Endothelial cell of umbilical vein (primary cell): Measurements from ENCODE around the gene TH. TPM values are rescaled to one million over a fixed set of nuclear protein-coding genes. Genes with fewer than 3 reads are reported as not detected.

Source experiments
- BruUV-seq: library from RNA; stranded (reverse); fragments of 400-500 nt; replicated peaks from 2 replicates; lab custom pipeline; 2021; lab: Mats Ljungman, UMichigan
- CTCF ChIA-PET: fragments of 300-600, 350-600 bp; sonication (Branson Sonifier 250); formaldehyde crosslinking; loops from one replicate; lab custom pipeline; 2021; ENCODE audit warnings: antibody characterized with exemption, inconsistent platforms; lab: Charles Lee
- POLR2A ChIA-PET: fragments of 300-600, 350-600 bp; sonication (Branson Sonifier 250); formaldehyde crosslinking; loops from one replicate; lab custom pipeline; 2021; ENCODE audit warnings: antibody characterized with exemption, inconsistent platforms; lab: Charles Lee
- DNase-seq: peaks from one replicate; pipeline ENCODE4 v3.0.0-alpha.2; 2011; ENCODE audit warnings: low read depth, low spot score
- FAIRE-seq: peaks from 2 replicates; lab custom pipeline; 2011; peaks lifted over from hg19 to GRCh38; lab: Jason Lieb, UNC
- H2AFZ ChIP-seq: 2 replicates; pipeline ENCODE4 v1.6.0; 2012; ENCODE audit warnings: low read depth, low read length, control low read depth, inconsistent platforms
- H3K27ac ChIP-seq: 2 replicates; pipeline ENCODE4 v1.5.1; 2011; ENCODE audit warnings: low read depth, mild to moderate bottlenecking, control low read depth, low read length, moderate library complexity; ENCODE audit not compliant: insufficient read depth
- H3K27me3 ChIP-seq, 2 experiments: 2 replicates each; pipeline versions ENCODE4 v1.6.0 to v1.6.1; 2011; ENCODE audit warnings: low read length in 2 of 2, mixed read lengths in 1 of 2; ENCODE audit not compliant: control insufficient read depth in 2 of 2, insufficient read depth in 2 of 2
- H3K36me3 ChIP-seq, 2 experiments: 2 replicates in 1 of 2; 3 replicates in 1 of 2; pipeline ENCODE4 v1.5.1; 2011; ENCODE audit warnings: low read length in 2 of 2, mild to moderate bottlenecking in 1 of 2, moderate library complexity in 1 of 2; ENCODE audit not compliant: control insufficient read depth in 2 of 2, insufficient read depth in 2 of 2; ENCODE audit errors: extremely low read depth in 1 of 2
- H3K4me1 ChIP-seq: 3 replicates; pipeline ENCODE4 v1.5.1; 2011; ENCODE audit warnings: mild to moderate bottlenecking, low read length; ENCODE audit not compliant: control insufficient read depth, insufficient read depth; ENCODE audit errors: extremely low read depth
- H3K4me2 ChIP-seq: 2 replicates; pipeline ENCODE4 v1.6.1; 2011; ENCODE audit warnings: low read length, control low read depth, mixed read lengths; ENCODE audit not compliant: insufficient read depth
- H3K4me3 ChIP-seq, 3 experiments: fragments of 200-600 bp in 1 of 3; sonication (generic), shearing (Covaris generic) in 1 of 3; replicated peaks in 1 of 3; 2 replicates each; pipeline ENCODE4 v1.5.1; 2011 to 2016; ENCODE audit warnings: control low read depth in 3 of 3, low read length in 3 of 3, mild to moderate bottlenecking in 2 of 3, inconsistent platforms in 1 of 3, low read depth in 1 of 3, moderate library complexity in 1 of 3; ENCODE audit not compliant: insufficient read depth in 1 of 3
- H3K79me2 ChIP-seq: 2 replicates; pipeline ENCODE4 v1.6.0; 2012; ENCODE audit warnings: low read length, inconsistent platforms; ENCODE audit not compliant: control insufficient read depth, insufficient read depth
- H3K9ac ChIP-seq: replicated peaks from 2 replicates; pipeline ENCODE3; 2011; ENCODE audit warnings: low read length, control low read depth; ENCODE audit not compliant: insufficient read depth; ENCODE audit errors: extremely low read depth
- H3K9me1 ChIP-seq: replicated peaks from 3 replicates; pipeline ENCODE4 v1.6.0; 2011; ENCODE audit warnings: mild to moderate bottlenecking, low read length; ENCODE audit not compliant: control insufficient read depth, insufficient read depth; ENCODE audit errors: extremely low read depth
- H3K9me3 ChIP-seq: replicated peaks from 2 replicates; pipeline ENCODE4 v1.5.1; 2012; ENCODE audit warnings: low read length, inconsistent platforms; ENCODE audit not compliant: control insufficient read depth, insufficient read depth
- H4K20me1 ChIP-seq: replicated peaks from 2 replicates; pipeline ENCODE3; 2011; ENCODE audit warnings: mild to moderate bottlenecking, low read length; ENCODE audit not compliant: control insufficient read depth, insufficient read depth; ENCODE audit errors: extremely low read depth
- EZH2 ChIP-seq: IDR thresholded peaks from 2 replicates; pipeline ENCODE4 v1.6.1; 2012; ENCODE audit warnings: borderline replicate concordance, low read depth, mild to moderate bottlenecking, moderate library complexity, low read length, inconsistent platforms; ENCODE audit not compliant: severe bottlenecking
- FOS ChIP-seq: IDR thresholded peaks from 2 replicates; pipeline ENCODE4 v1.6.1; 2011; ENCODE audit warnings: mild to moderate bottlenecking, low read length, moderate library complexity, borderline replicate concordance; ENCODE audit not compliant: insufficient read depth
- GATA2 ChIP-seq: IDR thresholded peaks from 2 replicates; pipeline ENCODE4 v1.7.0; 2011; ENCODE audit warnings: low read depth, mild to moderate bottlenecking, moderate library complexity, mixed read lengths, low read length; ENCODE audit not compliant: insufficient read length, insufficient read depth
- JUN ChIP-seq: IDR thresholded peaks from 2 replicates; pipeline ENCODE4 v1.6.1; 2011; ENCODE audit warnings: borderline replicate concordance, low read depth; ENCODE audit not compliant: insufficient read length, insufficient read depth
- MYC ChIP-seq: IDR thresholded peaks from one replicate; pipeline ENCODE4 v1.6.1; 2011; ENCODE audit warnings: mild to moderate bottlenecking, low read depth, low read length
- POLR2A ChIP-seq: IDR thresholded peaks from 2 replicates; pipeline ENCODE4 v1.6.1; 2012; ENCODE audit warnings: low read depth, mild to moderate bottlenecking, control low read depth, low read length
- POLR2AphosphoS5 ChIP-seq: IDR thresholded peaks from 2 replicates; pipeline ENCODE4 v1.6.1; 2012; ENCODE audit warnings: low read depth, mild to moderate bottlenecking, control low read depth, low read length, moderate library complexity; ENCODE audit not compliant: insufficient read depth
- dilution Hi-C: fragments of 300-500 bp; cut with MboI; formaldehyde crosslinking; loops from one replicate; pipeline ENCODE4 v1.15.0; 2019; ENCODE audit warnings: low sequenced_read_pairs; ENCODE audit not compliant: extremely low pct_ligation_motif_present
- intact Hi-C: fragments of 100-400 bp; cut with micrococcal nuclease; formaldehyde crosslinking; loops from one replicate; pipeline ENCODE4 v1.10.0; 2022
- polyA plus RNA-seq, 4 experiments: library from polyadenylated mRNA; depleted of rRNA in 3 of 4; stranded (reverse) in 3 of 4; unstranded in 1 of 4; fragments of >200 nt; gene quantifications; 2 replicates each; pipeline versions ENCODE4 v1.2.1 to v1.2.3, GENCODE V29; 2011 to 2012; ENCODE audit warnings: missing spikeins in 1 of 4
- total RNA-seq: library from RNA; stranded (reverse); gene quantifications from 2 replicates; pipeline ENCODE4 v1.2.3, GENCODE V29; 2021
- TF ChIP-seq, protein P1 (sequence below), 2 donors: IDR thresholded peaks; 1 replicate in 1 of 2; 2 replicates in 1 of 2; pipeline ENCODE4 v1.5.1; 2011; ENCODE audit warnings: low read length in 2 of 2, mild to moderate bottlenecking in 2 of 2, moderate library complexity in 2 of 2, control low read depth in 1 of 2, inconsistent platforms in 1 of 2, low read depth in 1 of 2; ENCODE audit not compliant: insufficient read depth in 1 of 2; ENCODE audit errors: extremely low read depth in 1 of 2
- TF ChIP-seq, protein P2 (sequence below): IDR thresholded peaks from 2 replicates; pipeline ENCODE4 v1.6.1; 2011; ENCODE audit not compliant: insufficient read depth, insufficient read length

TH gene
- total and polyA plus RNA-seq, 2 donors (not counting 3 experiments of a cell fraction or from before 2014, with no cell fraction given): not detected

GRCh38 chr11:2213890-2214526 lies 42.4 kb upstream of the TH start:
- no peak for DNase-seq
- no peaks in the 10 kb centered on the region for H3K4me1 ChIP-seq
- ChIA-PET POLR2A (no interaction called here), CTCF (interaction anchor here (1.1 kb wide), 1 partner anchor 207 kb away, joined by 5 read pairs; no protein-coding TSS in a partner anchor)
- no peak for FAIRE-seq
- no peaks in the 10 kb centered on the region for H4K20me1 ChIP-seq
- no peaks in the 10 kb centered on the region for H3K79me2 ChIP-seq
- H3K9me1 ChIP-seq: no peaks in the 10 kb centered on the region
- dilution Hi-C loops (no loop called here), intact Hi-C loops (no loop called here)
- no peak overlapping the region for H3K27ac ChIP-seq
- H3K36me3 ChIP-seq: no peaks in the 10 kb centered on the region
- H3K9ac ChIP-seq: no peak overlapping the region
- no peaks in the 10 kb centered on the region for H3K9me3 ChIP-seq
- TF ChIP-seq EZH2: no peak
- no peak for TF ChIP-seq FOS
- no peak for TF ChIP-seq POLR2A
- TF ChIP-seq GATA2: no peak
- TF ChIP-seq POLR2AphosphoS5: no peak
- TF ChIP-seq, protein P1, sequence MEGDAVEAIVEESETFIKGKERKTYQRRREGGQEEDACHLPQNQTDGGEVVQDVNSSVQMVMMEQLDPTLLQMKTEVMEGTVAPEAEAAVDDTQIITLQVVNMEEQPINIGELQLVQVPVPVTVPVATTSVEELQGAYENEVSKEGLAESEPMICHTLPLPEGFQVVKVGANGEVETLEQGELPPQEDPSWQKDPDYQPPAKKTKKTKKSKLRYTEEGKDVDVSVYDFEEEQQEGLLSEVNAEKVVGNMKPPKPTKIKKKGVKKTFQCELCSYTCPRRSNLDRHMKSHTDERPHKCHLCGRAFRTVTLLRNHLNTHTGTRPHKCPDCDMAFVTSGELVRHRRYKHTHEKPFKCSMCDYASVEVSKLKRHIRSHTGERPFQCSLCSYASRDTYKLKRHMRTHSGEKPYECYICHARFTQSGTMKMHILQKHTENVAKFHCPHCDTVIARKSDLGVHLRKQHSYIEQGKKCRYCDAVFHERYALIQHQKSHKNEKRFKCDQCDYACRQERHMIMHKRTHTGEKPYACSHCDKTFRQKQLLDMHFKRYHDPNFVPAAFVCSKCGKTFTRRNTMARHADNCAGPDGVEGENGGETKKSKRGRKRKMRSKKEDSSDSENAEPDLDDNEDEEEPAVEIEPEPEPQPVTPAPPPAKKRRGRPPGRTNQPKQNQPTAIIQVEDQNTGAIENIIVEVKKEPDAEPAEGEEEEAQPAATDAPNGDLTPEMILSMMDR (IDR thresholded peaks at IDR 0.05; ENCODE audit: extremely low read depth in 1 of 2, insufficient read depth in 1 of 2, low read depth in 1 of 2, low read length in 2 of 2): no peak
- TF ChIP-seq, protein P2, sequence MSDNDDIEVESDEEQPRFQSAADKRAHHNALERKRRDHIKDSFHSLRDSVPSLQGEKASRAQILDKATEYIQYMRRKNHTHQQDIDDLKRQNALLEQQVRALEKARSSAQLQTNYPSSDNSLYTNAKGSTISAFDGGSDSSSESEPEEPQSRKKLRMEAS: no peak
- TF ChIP-seq MYC: no peak
- no peak for TF ChIP-seq JUN
- H2AFZ ChIP-seq: no peak overlapping the region
- no peak overlapping the region for H3K4me3 ChIP-seq
- BruUV-seq: no TSS peak
- H3K27me3 ChIP-seq: no peaks in the 10 kb centered on the region
- no peak overlapping the region for H3K4me2 ChIP-seq
